GM18951 (cell line): ENCODE data around the gene SLC37A1.

Experiments
- POLR2A ChIP-seq: IDR thresholded peaks from 4 replicates; pipeline ENCODE4 v1.6.1; 2011; ENCODE audit warnings: mild to moderate bottlenecking; ENCODE audit not compliant: insufficient read length, insufficient read depth; ENCODE audit errors: extremely low read depth
- in situ Hi-C: fragments of 300-500 bp; cut with MboI; formaldehyde crosslinking; loops from one replicate; pipeline ENCODE4 v1.12.0; 2022; ENCODE audit warnings: low sequenced_read_pairs, mixed read lengths, inconsistent platforms; ENCODE audit not compliant: unreplicated experiment

Gene SLC37A1

GRCh38 chr21:42569732-42570301 lies 56.2 kb downstream of the SLC37A1 start:
- no peak for TF ChIP-seq POLR2A
- in situ Hi-C loops, result no loop called here

DNA sequence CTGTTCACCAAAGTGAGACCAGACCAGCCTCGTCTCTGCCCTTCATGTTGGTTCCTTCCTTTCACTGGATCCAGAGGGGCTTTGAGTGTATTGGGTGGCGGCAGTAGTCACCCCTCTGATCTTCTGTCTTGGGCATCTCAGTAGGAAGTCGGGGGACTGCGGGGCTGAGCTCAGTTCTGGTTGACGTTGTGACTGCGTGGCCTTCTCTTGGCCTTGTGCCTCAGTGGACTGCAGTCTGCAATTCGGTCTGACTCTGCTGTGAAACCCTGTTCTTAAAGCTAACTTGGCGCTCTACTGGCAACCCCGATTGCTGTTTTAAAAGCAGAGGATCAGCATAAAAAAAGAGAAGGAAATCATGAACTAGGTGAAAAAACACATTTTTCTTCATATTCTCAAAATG lies 56.7 kb downstream of the SLC37A1 start:
- in situ Hi-C loops, result no loop called here
- TF ChIP-seq POLR2A, result no peak

- TF ChIP-seq POLR2A, result no peak
- in situ Hi-C loops, result no loop called here
Measured at GRCh38 chr21:42570841-42571387, 57.3 kb downstream of the SLC37A1 start.

DNA sequence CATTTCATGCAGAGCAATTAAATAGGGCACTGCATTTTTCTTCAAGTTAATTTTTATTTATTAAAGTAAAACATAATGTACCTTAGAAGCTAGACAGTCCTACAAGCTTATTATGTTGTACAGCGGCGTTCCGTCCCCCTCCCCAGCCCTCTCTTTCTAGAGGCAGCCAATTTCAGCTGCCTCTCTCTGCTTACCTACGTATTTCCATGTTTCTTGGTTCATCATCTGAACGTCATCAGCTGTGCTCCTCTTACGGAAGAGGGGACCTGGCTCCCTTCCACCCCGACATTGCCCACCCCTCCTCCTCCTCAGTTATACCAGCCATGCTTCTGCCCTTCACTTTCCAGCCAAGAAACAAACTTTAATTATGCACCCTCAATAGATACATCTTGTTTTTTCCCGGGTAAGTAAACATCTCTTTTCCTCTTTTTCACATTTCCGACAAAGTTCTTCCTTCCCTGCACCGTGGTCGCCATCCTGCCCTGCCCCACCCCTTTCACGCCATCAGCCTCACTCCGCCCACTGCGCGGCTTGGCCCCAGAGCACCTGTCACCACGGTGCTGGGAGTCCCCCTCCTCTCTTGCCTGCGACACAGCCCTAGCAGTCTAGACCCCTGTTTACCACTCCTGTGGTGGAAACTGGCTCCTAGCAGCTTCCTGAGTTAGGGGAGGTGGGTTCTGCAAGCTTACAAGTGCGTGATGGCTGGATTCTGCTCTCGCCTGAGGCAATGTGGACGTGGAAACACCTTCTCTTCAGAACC lies 57.9 kb downstream of the SLC37A1 start:
- TF ChIP-seq POLR2A, result no peak
- in situ Hi-C loops, result no loop called here

- in situ Hi-C loops, result no loop called here
- TF ChIP-seq POLR2A, result no peak
Measured at GRCh38 chr21:42572906-42573495, 59.3 kb downstream of the SLC37A1 start.

DNA sequence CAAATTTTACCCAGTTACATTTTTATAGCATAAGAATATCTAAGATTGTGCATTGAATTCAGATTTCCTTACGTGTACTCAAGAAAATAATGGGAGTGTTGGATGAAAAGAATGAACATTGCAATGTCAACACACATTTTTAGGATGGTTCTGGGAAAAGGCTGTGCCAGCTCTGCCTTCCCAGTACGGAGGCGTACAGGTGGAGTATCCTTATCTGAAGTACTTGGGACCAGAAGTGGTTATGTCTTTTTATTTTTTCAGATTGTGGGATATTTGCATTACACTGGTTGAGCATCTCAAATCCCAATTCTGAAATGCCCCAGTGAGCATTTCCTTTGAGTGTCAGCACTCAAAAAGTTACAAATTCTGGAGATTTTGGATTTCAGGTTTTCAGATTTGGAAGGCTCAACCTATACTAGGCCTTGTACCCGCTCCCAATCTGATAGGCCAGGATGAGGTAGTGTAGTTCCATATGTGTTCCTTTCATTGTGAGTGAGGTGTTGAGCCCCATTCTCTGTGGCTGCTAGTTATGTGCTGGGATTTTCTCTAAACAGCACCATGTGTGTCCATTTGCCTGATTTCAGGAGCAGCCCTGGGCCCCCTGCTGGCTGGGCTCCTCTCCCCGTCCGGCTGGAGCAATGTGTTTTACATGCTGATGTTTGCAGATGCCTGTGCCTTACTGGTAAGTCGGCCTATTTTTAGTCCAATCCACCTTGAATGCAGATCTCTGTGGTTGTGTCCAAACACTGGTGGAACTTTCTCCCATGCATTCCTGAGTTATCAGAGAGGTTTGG lies 60.8 kb downstream of the SLC37A1 start:
- in situ Hi-C loops, result no loop called here
- no peak for TF ChIP-seq POLR2A

GRCh38 chr21:42575111-42575510 lies 61.5 kb downstream of the SLC37A1 start:
- in situ Hi-C loops, result no loop called here
- no peak for TF ChIP-seq POLR2A

GRCh38 chr21:42576639-42577038 lies 63.0 kb downstream of the SLC37A1 start:
- in situ Hi-C loops, result no loop called here
- TF ChIP-seq POLR2A, result no peak

GRCh38 chr21:42578034-42578433 lies 64.4 kb downstream of the SLC37A1 start:
- no peak for TF ChIP-seq POLR2A
- in situ Hi-C loops, result no loop called here

DNA sequence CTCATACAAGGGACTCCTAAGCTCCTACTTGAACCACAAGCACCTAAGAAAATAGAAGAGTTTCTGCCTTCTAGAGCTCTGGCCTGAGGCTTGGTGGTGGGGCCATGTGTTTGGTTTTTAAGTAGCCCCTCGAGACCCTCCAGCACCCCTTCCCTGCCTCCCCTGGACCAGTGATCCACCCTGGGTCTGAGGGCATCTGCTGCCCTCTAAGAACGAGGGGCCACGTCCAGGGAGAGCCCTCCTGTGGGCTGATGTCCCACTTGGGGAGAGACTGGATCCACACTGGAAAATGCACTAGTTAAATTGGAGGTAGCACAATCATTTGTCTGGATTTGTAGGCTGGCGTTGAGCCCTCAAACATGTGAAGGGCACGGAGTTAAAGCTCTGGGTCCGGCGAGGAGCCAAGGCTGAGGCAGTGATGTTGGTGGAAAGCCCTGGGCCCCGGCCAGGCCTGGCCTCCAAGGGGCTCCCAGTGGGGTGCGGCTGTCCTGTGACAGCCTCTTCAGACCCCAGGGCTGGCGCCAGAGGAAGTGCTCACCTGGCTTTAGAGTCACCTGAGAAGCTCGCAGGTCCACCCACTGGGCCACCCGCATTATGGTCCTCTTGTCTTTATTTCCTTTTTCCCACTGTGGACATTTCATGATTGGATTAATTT lies 65.2 kb downstream of the SLC37A1 start:
- in situ Hi-C loops, result no loop called here
- no peak for TF ChIP-seq POLR2A

DNA sequence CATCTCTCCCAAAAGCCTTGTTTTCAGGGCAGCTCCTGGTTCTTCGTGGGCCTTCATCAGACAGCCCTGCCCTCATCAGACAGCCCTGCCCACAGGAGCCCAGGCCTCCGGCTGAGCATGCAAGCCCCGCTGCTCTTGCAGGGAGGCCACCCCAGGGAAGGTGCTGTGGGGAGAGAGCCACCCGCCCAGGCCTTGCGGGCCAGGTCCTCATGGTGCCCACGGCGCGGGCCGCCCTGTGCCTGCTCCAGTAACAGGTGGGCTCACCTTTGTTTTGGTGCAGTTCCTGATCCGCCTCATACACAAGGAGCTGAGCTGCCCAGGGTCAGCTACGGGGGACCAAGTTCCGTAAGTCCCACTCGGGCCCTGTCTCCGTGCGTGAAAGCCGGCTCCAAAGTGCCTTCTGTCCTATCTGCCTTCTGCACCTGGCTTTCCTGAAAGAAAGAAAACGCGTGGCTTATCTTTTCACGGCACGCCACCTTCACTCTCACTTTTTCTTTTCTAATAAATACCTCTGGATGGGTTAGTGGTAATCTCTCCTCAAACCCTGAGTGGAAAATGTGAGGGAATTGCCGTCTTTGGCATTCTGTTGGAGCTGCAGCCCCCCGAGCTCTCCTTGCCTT lies 65.9 kb downstream of the SLC37A1 start:
- in situ Hi-C loops, result no loop called here
- TF ChIP-seq POLR2A, result no peak

GRCh38 chr21:42580076-42580792 lies 66.6 kb downstream of the SLC37A1 start:
- TF ChIP-seq POLR2A, result no peak
- in situ Hi-C loops, result no loop called here
